DMS114 treated with DMSO at 0.1 percent for 48 hours (cell line): ENCODE measurements around the gene SLC8A3.

ENCODE experiments used
- DNase-seq: peaks from one replicate; lab custom pipeline; 2025; ENCODE audit not compliant: unreplicated experiment; lab: John Stamatoyannopoulos, UW

SLC8A3 gene

DNA sequence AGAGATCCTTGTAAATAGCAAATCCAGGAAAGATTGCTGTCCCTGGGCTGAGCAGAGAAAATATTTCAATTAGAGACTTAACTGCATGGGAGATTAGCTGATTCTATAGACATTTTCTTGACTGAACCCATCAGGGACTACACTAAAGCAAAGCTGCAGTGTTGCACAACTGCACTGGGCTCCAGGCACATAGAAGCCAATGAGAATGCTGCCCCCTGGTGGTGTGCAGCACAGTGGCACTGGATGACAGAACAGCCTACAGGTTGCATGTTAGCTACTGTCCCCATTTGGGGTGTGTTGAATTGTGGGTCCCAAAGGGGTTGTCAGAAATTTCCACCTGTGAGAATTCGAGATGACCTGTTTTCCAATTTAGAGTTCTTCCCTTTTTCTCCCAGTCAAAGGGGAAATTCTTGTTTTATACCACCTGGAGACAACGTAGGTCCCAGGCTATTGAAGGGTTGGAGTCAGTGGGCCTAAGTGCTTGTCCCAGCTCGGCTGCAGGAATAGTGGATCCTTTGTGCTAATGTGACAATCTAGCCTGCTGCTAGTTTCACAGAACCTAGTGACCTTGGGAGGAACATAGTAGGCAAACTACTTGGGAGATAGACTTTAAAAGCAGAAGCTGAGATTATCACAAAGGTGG is 114.7 kb downstream of the SLC8A3 start:
- DNase-seq = peak; percentile 32

DNA sequence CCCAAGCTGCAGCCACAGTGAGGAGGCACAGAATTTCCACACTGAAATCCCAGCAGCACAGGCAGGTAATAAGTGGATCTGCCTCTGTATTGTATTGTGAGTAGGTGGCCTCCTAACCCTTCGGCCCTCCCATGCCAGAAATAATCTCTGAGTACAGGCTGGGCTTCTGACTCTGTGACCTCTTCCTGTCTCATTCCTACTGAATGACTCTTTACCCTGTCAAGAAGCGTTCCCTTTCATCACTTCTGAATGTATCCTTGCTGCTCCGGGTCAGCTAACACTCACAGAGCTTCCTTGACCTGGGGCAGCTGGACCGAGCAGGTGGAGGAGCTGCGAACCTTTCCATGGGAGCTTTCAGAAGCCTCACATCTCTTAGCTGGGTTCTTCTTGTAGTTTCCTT is 119.6 kb downstream of the SLC8A3 start:
- no peak for DNase-seq

GRCh38 chr14:70067810-70068209 is 120.9 kb downstream of the SLC8A3 start:
- DNase-seq = no peak

DNA sequence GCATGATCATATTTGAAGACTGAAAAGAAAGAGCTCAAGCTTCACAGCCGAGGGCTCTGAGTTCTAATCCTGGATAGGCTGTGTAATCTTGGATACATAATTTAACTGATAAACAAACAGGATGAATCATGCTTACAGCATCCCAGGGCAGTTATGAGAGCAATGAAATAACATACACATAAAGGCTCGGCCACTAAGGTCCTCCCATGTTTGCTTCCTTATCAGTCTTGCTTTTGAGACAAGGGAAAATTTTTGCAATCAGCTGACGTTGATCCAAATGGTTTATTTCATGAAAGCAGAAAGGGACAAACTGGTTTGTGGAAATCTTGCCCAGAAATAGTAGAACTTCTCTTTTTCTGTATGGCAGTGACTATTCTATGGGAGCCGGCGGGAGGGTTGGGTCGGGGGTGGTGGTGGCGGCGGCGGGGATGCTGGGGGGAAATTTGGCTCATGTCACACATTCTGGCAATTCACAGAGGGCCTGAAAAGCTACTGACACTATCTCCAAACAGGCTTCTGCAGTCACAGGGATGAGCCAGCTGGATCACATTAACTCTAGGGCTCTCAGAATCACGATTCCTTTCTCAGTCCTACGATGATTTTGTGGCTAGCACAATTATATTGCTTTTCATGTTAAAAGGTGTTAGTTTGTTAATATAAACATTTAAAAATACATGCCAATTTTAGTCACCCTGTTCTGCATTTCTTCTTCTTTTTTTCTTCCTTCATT is 124.5 kb downstream of the SLC8A3 start:
- DNase-seq = no peak

DNA sequence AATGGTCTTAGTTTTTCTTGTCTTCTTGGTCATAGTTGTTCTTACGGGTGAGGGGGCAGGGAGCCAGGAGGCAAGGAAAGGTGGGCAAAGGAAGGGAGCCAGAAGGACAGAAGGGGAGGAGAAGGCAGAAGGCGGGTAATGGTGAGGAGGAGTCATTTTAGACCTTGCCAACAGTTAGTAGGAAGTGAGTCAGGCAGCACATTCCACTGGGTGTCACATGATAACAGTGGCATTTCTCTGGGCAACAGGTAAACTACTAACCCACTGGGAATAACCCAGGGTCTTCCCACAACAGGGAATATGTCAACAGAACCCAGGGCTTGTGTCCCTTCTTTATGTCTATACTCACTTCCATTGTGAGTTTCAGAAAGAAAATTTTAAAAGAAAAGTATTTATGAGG is 127.6 kb downstream of the SLC8A3 start:
- DNase-seq = no peak

- DNase-seq = no peak
Observed at GRCh38 chr14:70059545-70059944, 129.2 kb downstream of the SLC8A3 start.

GRCh38 chr14:70057519-70058136 is 131.1 kb downstream of the SLC8A3 start:
- no peak for DNase-seq

DNA sequence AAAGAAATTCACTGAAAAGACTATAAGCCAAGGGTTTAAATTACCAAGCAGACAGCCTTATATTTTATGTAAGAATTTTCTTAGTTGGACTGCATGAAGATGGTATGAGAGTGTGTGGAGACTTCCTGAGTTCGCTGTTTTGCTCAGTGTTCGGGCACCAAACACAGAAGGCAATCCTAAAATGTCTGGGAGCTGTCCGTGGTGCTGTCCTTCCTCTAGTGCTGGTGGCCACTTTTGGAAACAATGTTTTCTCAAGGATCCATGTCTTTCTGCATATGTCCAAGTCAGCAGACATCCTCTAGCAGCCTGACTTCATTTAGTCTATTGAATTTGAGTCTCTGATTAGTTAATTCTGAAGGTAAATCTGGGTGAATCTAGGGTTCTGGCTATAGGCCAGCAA is 135.8 kb downstream of the SLC8A3 start:
- no peak for DNase-seq

DNA sequence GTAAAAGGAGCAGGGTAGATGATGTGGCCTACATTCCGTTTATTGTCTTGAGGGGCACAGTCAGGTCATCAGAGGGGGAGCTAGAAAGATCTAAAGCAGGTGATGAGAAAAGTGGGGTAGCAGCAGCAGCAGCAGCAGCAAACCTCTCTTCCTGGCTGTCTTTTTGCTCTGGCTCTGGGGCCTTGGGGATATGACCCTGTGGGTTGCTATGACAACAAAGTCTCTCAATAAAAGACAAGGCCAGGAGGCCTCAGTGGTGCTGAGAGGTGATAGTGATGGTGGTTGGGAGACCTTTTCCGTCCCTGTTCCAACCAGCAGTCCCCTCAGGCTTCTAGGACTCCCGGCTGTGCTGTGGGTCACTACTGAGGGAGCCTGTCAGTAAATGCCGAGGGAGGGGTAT is 138.6 kb downstream of the SLC8A3 start:
- no peak for DNase-seq

DNA sequence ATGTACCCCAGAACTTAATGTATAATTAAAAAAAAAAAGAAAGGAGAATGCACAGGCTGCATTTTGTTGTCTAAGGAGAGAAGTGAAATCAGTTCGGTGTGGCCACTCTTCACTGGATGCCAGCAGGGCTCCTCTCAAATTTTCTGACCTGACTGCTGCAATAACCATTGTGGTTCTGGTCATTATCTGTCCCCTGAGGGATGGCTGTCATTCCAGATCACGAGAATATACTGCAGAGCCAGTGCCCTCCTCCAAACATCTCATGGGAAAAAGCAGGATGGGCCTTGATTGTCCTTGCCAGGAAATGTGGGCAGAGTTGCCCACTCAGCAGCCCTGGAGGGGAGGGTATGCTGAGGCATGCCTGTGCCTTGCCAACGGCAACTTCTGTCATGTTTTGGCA is 139.1 kb downstream of the SLC8A3 start:
- DNase-seq = no peak

- no peak for DNase-seq
Observed at GRCh38 chr14:70048313-70048654, 140.5 kb downstream of the SLC8A3 start.

- no peak for DNase-seq
Observed at GRCh38 chr14:70047598-70048312, 141.0 kb downstream of the SLC8A3 start.

- peak; percentile 76 for DNase-seq
Observed at GRCh38 chr14:70045844-70046535, 142.8 kb downstream of the SLC8A3 start.

GRCh38 chr14:70045310-70045709 is 143.4 kb downstream of the SLC8A3 start:
- DNase-seq = no peak

GRCh38 chr14:70043001-70043400 is 145.8 kb downstream of the SLC8A3 start:
- DNase-seq = no peak

GRCh38 chr14:70036665-70037064 is 152.1 kb downstream of the SLC8A3 start:
- no peak for DNase-seq

- no peak for DNase-seq
Observed at GRCh38 chr14:70034257-70034656, 154.5 kb downstream of the SLC8A3 start.

DNA sequence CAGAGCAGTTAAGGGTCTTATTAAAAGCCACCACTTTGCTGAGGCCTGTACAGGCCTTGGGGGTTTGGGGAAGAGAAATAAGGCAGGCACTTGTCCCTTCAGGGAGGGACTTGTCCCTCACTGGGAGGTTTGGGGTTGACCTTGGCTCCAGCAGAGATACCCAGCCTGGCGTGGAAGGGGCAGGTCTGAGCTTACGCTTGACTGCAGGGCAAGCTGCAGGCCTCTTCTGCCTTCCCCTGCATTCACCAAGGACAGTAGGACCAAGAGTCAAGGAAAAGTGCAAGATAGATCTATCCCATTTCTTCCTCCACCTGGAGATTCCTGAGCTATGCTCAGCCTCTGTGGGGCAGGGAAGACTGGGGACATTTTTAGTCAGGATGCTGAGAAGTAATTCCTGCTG is 155.2 kb downstream of the SLC8A3 start:
- DNase-seq = no peak

DNA sequence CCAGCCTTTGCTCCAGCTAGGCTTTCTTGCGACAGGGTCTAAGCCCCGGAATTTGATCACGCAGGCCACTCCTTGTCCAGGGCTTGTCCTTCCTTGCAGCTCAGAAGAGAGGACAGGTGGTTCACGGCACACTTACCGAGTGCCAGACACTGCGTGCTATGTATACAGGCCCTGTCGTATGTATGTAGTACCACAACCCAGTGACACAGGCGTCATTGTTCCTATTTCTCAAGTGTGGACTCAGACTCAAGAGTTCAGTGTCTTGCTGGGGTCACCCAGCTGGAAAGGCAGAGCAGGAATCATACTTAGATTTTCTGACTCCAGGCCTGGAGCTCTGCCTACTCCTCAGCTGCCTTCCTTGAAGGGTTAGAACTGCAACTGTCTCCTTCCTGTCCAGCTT is 155.6 kb downstream of the SLC8A3 start:
- DNase-seq = no peak

DNA sequence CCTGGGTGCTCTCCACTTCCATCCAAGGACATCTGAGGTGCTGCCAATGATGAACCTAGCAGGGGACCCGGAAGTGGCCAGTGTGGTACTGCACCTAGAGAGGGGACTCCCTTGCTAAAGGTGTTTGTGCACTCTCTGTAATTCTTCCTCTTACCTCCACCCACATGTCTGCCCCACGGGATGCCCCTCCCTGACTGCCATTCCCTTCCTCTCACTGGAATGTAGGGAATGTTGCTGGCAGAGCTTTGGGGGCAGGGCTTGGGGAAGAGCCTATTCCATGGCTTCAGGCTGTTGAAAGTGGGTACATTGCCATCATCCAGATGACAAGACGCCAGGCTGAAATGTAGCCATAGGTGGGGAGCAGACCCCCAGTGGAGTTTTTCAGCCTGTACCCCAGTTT is 156.3 kb downstream of the SLC8A3 start:
- DNase-seq = no peak

DNA sequence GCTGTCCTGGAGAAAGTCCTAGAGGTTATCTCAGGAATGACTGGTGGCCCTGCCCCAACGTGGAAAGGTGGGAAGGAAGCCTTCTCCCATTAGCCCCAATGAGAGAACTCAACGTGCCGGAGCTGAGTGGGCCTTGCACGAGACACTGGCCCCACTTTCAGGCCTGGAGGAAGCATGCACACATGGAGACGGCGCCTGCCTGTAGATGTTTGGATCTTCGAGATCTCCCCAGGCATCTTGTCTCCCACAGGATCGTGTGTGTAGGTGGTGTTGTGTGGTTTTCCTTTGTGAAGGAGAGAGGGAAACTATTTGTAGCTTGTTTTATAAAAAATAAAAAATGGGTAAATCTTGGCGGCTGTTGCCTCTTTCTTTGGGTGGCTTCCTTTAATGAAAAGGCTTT is 156.7 kb downstream of the SLC8A3 start:
- no peak for DNase-seq
